SK-N-SH (cell line): ENCODE measurements around the gene MINDY4.

ENCODE experiments used
- CTCF ChIP-seq: fragments of 200-600 bp; sonication (generic); IDR thresholded peaks from 2 replicates; pipeline ENCODE4 v1.6.1; 2017; ENCODE audit warnings: antibody characterized with exemption, mild to moderate bottlenecking, moderate library complexity
- EP300 ChIP-seq, 2 experiments: IDR thresholded peaks; 2 replicates each; pipeline versions ENCODE4 v1.4.0 to v1.6.1; 2012; ENCODE audit warnings: borderline replicate concordance in 1 of 2, low read depth in 1 of 2, low read length in 1 of 2
- SIN3A ChIP-seq: IDR thresholded peaks from 2 replicates; pipeline ENCODE4 v1.6.1; 2012; ENCODE audit warnings: low read depth, mild to moderate bottlenecking, low read length, moderate library complexity, borderline replicate concordance

GRCh38 chr7:30731581-30731980 is 39.6 kb upstream of the MINDY4 start:
- no peak for TF ChIP-seq CTCF
- no peak for TF ChIP-seq SIN3A
- TF ChIP-seq EP300 (IDR thresholded peaks at IDR 0.05; ENCODE audit: borderline replicate concordance in 1 of 2, low read depth in 1 of 2, low read length in 1 of 2): no peak
